ENCODE data around the gene ARHGAP18. TPM values are rescaled to one million over a fixed set of nuclear protein-coding genes. Genes with fewer than 3 reads are reported as not detected.

The ARHGAP18 gene
- total RNA-seq, 2 experiments from 2014 or later, result 7.5 to 8.1 TPM

Other genes starting within 250 kb of the ARHGAP18 start
- not detected for gene TMEM244, start 151.1 kb upstream of the ARHGAP18 start, total RNA-seq

Measured in activated CD4-positive, alpha-beta T cell treated with anti-CD3 and anti-CD28 coated beads, Interleukin-2, amount 10 ng/mL, durations not matched to agents 7 days and 5 days (primary cell).